Measurements from ENCODE around the gene DNMT3B. TPM values are rescaled to one million over a fixed set of nuclear protein-coding genes. Genes with fewer than 3 reads are reported as not detected.

The DNMT3B gene
- total RNA-seq, 1 experiment from 2014 or later: 682 TPM

DNA sequence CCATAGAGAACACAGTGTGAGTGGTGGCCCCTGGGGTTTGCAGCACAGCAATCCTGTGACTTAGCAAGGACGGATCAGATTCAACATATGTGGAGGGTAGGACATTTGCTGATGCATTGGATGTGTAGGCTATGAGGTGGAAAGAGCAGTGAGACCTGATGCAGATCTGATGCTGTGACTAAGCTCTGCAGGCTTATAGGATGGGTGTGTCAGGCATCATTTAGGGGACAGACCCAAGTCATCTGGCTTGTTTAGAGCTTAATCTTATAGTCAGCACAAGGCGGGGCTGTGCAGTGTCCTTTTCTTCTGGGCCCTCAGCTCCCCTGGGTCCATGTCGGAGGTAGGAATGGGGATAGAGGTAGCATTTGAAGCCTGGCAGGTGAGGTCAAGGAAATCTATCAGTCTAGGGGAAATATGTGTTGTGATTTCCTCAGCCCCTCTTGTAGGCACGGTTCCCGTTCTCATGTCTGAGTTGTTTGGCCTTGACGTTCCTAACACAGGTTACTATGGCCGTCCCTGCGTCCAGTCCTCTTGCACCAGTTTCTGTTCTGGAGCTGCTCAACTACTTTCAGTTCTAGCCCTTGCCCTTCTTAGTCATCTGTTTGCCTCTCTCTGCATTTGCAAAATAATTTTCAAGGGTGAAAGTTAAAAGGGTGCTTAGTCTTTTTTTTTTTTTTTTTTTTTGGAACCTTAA lies 42.0 kb downstream of the DNMT3B start (continued):
- TF ChIP-seq, protein P1, sequence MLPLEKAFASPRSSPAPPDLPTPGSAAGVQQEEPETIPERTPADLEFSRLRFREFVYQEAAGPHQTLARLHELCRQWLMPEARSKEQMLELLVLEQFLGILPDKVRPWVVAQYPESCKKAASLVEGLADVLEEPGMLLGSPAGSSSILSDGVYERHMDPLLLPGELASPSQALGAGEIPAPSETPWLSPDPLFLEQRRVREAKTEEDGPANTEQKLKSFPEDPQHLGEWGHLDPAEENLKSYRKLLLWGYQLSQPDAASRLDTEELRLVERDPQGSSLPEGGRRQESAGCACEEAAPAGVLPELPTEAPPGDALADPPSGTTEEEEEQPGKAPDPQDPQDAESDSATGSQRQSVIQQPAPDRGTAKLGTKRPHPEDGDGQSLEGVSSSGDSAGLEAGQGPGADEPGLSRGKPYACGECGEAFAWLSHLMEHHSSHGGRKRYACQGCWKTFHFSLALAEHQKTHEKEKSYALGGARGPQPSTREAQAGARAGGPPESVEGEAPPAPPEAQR (CRISPR knock-in tag; IDR thresholded peaks at IDR 0.05): no peak

DNA sequence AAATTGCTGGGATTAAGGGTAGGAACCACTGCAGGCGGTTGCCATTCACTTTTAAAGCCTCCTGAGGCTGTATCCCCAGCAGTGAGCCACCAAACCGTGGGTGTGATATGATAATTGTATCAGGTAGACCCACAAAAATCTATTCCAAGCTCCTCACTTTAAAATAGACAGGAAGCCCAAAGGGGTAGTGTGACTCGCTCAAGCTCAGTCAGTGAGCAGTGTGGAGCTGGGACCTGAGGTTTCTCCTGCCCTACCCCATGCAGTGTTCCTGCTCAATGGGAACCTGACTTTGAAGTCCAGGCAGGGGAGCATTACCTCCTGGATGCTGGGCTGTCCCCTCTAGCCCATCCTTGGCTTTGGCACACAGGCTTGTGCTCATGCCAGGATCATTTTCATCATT lies 42.6 kb downstream of the DNMT3B start:
- Mint-ChIP-seq H3K4me3 (no peak overlapping the region), H3K27ac (peak overlapping the region; percentile 92), H3K4me1 (peaks cover 84% of the 10 kb centered on the region), H3K27me3 (ENCODE audit: low read depth) (no peaks in the 10 kb centered on the region), H3K36me3 (peaks cover 99% of the 10 kb centered on the region), H3K9me3 (no peaks in the 10 kb centered on the region)
- ChIA-PET CTCF (interaction anchor here (0.5 to 2.0 kb wide), 3 partner anchors 15 to 294 kb away, joined by 4 to 7 read pairs (median 4); no protein-coding TSS in a partner anchor), POLR2A (no interaction called here)
- TF ChIP-seq, protein P2, sequence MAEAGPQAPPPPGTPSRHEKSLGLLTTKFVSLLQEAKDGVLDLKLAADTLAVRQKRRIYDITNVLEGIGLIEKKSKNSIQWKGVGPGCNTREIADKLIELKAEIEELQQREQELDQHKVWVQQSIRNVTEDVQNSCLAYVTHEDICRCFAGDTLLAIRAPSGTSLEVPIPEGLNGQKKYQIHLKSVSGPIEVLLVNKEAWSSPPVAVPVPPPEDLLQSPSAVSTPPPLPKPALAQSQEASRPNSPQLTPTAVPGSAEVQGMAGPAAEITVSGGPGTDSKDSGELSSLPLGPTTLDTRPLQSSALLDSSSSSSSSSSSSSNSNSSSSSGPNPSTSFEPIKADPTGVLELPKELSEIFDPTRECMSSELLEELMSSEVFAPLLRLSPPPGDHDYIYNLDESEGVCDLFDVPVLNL (CRISPR knock-in tag; IDR thresholded peaks at IDR 0.05; ENCODE audit: borderline replicate concordance, low read depth): no peak
- TF ChIP-seq SMAD3 (CRISPR knock-in tag; IDR thresholded peaks at IDR 0.05; ENCODE audit: borderline replicate concordance): no peak
- ATAC-seq (no peak), DNase-seq (ENCODE audit: low spot score) (no peak)

DNA sequence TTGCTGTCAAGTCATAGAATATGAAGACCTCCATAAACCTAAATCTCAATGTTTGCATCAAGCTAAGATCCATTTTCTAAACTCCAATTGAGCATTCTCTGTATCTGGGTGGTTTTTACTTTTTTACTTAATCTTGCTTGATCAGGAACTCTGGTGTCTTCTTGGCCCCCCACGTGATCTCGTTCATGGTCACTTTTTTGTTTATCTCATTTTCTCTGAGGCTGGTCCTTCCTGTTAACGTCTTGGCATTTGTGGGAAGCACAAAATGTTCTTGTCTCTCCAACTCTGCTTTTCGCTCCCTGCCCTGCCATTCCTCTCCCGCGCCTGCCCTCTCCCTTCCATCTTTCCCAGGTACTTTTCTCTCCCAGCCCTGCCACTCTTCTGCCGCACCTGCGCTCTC lies 43.5 kb downstream of the DNMT3B start:
- DNase-seq (ENCODE audit: low spot score) (no peak), ATAC-seq (no peak)
- peak overlapping the region; percentile 92 for H3K27ac Mint-ChIP-seq
- H3K9me3 Mint-ChIP-seq: no peaks in the 10 kb centered on the region
- no peak for TF ChIP-seq ZNF232 (CRISPR knock-in tag; IDR thresholded peaks at IDR 0.05)
- TF ChIP-seq, protein P3, sequence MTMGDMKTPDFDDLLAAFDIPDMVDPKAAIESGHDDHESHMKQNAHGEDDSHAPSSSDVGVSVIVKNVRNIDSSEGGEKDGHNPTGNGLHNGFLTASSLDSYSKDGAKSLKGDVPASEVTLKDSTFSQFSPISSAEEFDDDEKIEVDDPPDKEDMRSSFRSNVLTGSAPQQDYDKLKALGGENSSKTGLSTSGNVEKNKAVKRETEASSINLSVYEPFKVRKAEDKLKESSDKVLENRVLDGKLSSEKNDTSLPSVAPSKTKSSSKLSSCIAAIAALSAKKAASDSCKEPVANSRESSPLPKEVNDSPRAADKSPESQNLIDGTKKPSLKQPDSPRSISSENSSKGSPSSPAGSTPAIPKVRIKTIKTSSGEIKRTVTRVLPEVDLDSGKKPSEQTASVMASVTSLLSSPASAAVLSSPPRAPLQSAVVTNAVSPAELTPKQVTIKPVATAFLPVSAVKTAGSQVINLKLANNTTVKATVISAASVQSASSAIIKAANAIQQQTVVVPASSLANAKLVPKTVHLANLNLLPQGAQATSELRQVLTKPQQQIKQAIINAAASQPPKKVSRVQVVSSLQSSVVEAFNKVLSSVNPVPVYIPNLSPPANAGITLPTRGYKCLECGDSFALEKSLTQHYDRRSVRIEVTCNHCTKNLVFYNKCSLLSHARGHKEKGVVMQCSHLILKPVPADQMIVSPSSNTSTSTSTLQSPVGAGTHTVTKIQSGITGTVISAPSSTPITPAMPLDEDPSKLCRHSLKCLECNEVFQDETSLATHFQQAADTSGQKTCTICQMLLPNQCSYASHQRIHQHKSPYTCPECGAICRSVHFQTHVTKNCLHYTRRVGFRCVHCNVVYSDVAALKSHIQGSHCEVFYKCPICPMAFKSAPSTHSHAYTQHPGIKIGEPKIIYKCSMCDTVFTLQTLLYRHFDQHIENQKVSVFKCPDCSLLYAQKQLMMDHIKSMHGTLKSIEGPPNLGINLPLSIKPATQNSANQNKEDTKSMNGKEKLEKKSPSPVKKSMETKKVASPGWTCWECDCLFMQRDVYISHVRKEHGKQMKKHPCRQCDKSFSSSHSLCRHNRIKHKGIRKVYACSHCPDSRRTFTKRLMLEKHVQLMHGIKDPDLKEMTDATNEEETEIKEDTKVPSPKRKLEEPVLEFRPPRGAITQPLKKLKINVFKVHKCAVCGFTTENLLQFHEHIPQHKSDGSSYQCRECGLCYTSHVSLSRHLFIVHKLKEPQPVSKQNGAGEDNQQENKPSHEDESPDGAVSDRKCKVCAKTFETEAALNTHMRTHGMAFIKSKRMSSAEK (CRISPR knock-in tag; IDR thresholded peaks at IDR 0.05; ENCODE audit: borderline replicate concordance): no peak
- TF ChIP-seq, protein P4, sequence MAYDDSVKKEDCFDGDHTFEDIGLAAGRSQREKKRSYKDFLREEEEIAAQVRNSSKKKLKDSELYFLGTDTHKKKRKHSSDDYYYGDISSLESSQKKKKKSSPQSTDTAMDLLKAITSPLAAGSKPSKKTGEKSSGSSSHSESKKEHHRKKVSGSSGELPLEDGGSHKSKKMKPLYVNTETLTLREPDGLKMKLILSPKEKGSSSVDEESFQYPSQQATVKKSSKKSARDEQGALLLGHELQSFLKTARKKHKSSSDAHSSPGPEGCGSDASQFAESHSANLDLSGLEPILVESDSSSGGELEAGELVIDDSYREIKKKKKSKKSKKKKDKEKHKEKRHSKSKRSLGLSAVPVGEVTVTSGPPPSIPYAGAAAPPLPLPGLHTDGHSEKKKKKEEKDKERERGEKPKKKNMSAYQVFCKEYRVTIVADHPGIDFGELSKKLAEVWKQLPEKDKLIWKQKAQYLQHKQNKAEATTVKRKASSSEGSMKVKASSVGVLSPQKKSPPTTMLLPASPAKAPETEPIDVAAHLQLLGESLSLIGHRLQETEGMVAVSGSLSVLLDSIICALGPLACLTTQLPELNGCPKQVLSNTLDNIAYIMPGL (CRISPR knock-in tag; IDR thresholded peaks at IDR 0.05): no peak
- TF ChIP-seq, protein P5, sequence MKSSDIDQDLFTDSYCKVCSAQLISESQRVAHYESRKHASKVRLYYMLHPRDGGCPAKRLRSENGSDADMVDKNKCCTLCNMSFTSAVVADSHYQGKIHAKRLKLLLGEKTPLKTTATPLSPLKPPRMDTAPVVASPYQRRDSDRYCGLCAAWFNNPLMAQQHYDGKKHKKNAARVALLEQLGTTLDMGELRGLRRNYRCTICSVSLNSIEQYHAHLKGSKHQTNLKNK (CRISPR knock-in tag; IDR thresholded peaks at IDR 0.05): no peak
- TF ChIP-seq NFE2L1 (CRISPR knock-in tag; IDR thresholded peaks at IDR 0.05): no peak
- TF ChIP-seq JAZF1 (CRISPR knock-in tag; IDR thresholded peaks at IDR 0.05): no peak
- TF ChIP-seq SOX15 (CRISPR knock-in tag; IDR thresholded peaks at IDR 0.05): no peak
- TF ChIP-seq ZNF396 (CRISPR knock-in tag; IDR thresholded peaks at IDR 0.05; ENCODE audit: borderline replicate concordance): no peak
- no peak for TF ChIP-seq ZNF423 (CRISPR knock-in tag; IDR thresholded peaks at IDR 0.05)
- no peak for TF ChIP-seq ZBTB21 (CRISPR knock-in tag; IDR thresholded peaks at IDR 0.05; ENCODE audit: borderline replicate concordance)
- TF ChIP-seq, protein P6, sequence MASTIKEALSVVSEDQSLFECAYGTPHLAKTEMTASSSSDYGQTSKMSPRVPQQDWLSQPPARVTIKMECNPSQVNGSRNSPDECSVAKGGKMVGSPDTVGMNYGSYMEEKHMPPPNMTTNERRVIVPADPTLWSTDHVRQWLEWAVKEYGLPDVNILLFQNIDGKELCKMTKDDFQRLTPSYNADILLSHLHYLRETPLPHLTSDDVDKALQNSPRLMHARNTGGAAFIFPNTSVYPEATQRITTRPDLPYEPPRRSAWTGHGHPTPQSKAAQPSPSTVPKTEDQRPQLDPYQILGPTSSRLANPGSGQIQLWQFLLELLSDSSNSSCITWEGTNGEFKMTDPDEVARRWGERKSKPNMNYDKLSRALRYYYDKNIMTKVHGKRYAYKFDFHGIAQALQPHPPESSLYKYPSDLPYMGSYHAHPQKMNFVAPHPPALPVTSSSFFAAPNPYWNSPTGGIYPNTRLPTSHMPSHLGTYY (CRISPR knock-in tag; IDR thresholded peaks at IDR 0.05): no peak
- no peak for TF ChIP-seq FOXK1 (CRISPR knock-in tag; IDR thresholded peaks at IDR 0.05)
- no peak for TF ChIP-seq HMGA2 (CRISPR knock-in tag; IDR thresholded peaks at IDR 0.05)
- no peak for TF ChIP-seq CREM (CRISPR knock-in tag; IDR thresholded peaks at IDR 0.05)
- no peak for TF ChIP-seq PRRX2 (CRISPR knock-in tag; IDR thresholded peaks at IDR 0.05)
- TF ChIP-seq, protein P7, sequence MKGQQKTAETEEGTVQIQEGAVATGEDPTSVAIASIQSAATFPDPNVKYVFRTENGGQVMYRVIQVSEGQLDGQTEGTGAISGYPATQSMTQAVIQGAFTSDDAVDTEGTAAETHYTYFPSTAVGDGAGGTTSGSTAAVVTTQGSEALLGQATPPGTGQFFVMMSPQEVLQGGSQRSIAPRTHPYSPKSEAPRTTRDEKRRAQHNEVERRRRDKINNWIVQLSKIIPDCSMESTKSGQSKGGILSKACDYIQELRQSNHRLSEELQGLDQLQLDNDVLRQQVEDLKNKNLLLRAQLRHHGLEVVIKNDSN (CRISPR knock-in tag; IDR thresholded peaks at IDR 0.05): no peak
- no peak for TF ChIP-seq ZNF263 (CRISPR knock-in tag; IDR thresholded peaks at IDR 0.05; ENCODE audit: low read depth)
- TF ChIP-seq KAT7 (CRISPR knock-in tag; IDR thresholded peaks at IDR 0.05; ENCODE audit: borderline replicate concordance): no peak
- ChIA-PET CTCF (interaction anchor here (2.0 kb wide), 1 partner anchor 16 kb away, joined by 7 read pairs; no protein-coding TSS in a partner anchor), POLR2A (no interaction called here)
- H3K4me3 Mint-ChIP-seq: peak overlapping the region; percentile 23
- H3K36me3 Mint-ChIP-seq: peaks cover 97% of the 10 kb centered on the region
- H3K4me1 Mint-ChIP-seq: peaks cover 79% of the 10 kb centered on the region
- H3K27me3 Mint-ChIP-seq (ENCODE audit: low read depth): no peaks in the 10 kb centered on the region

All from WTC11 (cell line).